H1 (cell line): ENCODE measurements around the gene THADA. TPM values are rescaled to one million over a fixed set of nuclear protein-coding genes. Genes with fewer than 3 reads are reported as not detected.

Experiments used
- ATF2 ChIP-seq: IDR thresholded peaks from 2 replicates; pipeline ENCODE4 v1.6.1; 2012; ENCODE audit warnings: low read length, inconsistent platforms
- CBX8 ChIP-seq: fragments of 300-800, 300-1000 bp; sonication (generic); IDR thresholded peaks from 2 replicates; pipeline ENCODE4 v1.7.1; 2016; ENCODE audit warnings: low read depth, low read length, borderline replicate concordance
- CHD7 ChIP-seq: fragments of 300-600 bp; sonication (generic); IDR thresholded peaks from 2 replicates; pipeline ENCODE4 v1.7.1; 2012; ENCODE audit warnings: low read length, moderate library complexity, mild to moderate bottlenecking, inconsistent platforms; ENCODE audit not compliant: insufficient replicate concordance
- EP300 ChIP-seq, 2 experiments: IDR thresholded peaks; 1 replicate in 1 of 2; 2 replicates in 1 of 2; pipeline ENCODE4 v1.6.1; 2011 to 2012; ENCODE audit warnings: low read depth in 2 of 2, low read length in 2 of 2, mild to moderate bottlenecking in 2 of 2, borderline replicate concordance in 1 of 2, inconsistent platforms in 1 of 2, moderate library complexity in 1 of 2
- GTF2F1 ChIP-seq: IDR thresholded peaks from 2 replicates; pipeline ENCODE4 v1.6.1; 2012; ENCODE audit warnings: low read depth, low read length, improper control_type of control experiment, borderline replicate concordance
- MAFK ChIP-seq: IDR thresholded peaks from 2 replicates; pipeline ENCODE4 v1.6.1; 2012; ENCODE audit warnings: low read depth, mild to moderate bottlenecking, improper control_type of control experiment, low read length
- POU5F1 ChIP-seq: IDR thresholded peaks from 2 replicates; pipeline ENCODE4 v1.6.1; 2011; ENCODE audit warnings: low read depth, mild to moderate bottlenecking, low read length, moderate library complexity
- SP2 ChIP-seq: IDR thresholded peaks from 2 replicates; pipeline ENCODE4 v1.6.1; 2012; ENCODE audit warnings: mild to moderate bottlenecking, low read length, inconsistent platforms
- TAF1 ChIP-seq: IDR thresholded peaks from 2 replicates; pipeline ENCODE4 v1.6.1; 2011; ENCODE audit warnings: mild to moderate bottlenecking, low read depth, low read length
- polyA plus RNA-seq, 7 experiments: library from polyadenylated mRNA; depleted of rRNA in 3 of 7; stranded (reverse) in 5 of 7; unstranded in 2 of 7; fragments of >200 nt in 5 of 7; fragments of 200-250 nt in 2 of 7; gene quantifications; 1 replicate in 5 of 7; 2 replicates in 1 of 7; 4 replicates in 1 of 7; pipeline versions ENCODE4 v1.2.1 to v1.2.3, GENCODE V29; 2011 to 2013; ENCODE audit warnings: missing spikeins in 2 of 7, mixed read lengths in 2 of 7
- total RNA-seq: library from RNA; stranded (reverse); fragmentation: NEBNext Ultra II Directional; extraction: Animal tissue kit (Norgen Biotek cat#: 25700); gene quantifications from 2 replicates; pipeline ENCODE4 v1.2.1, GENCODE V29; 2021
- TF ChIP-seq, protein P1 (sequence below): IDR thresholded peaks from 2 replicates; pipeline ENCODE4 v1.6.1; 2012; ENCODE audit warnings: inconsistent platforms

Gene THADA
- total and polyA plus RNA-seq, 2 of the 8 experiments (the other 6 are each of a cell fraction or from before 2014, with no cell fraction given), result 22.4 to 26.8 TPM

- TF ChIP-seq CHD7 (no peak), CBX8 (no peak), MAFK (no peak), SP2 (no peak), GTF2F1 (no peak), TAF1 (no peak), EP300 (IDR thresholded peaks at IDR 0.05; ENCODE audit: borderline replicate concordance in 1 of 2, low read depth in 2 of 2, low read length in 2 of 2) (no peak), ATF2 (no peak), POU5F1 (no peak)
- TF ChIP-seq, protein P1, sequence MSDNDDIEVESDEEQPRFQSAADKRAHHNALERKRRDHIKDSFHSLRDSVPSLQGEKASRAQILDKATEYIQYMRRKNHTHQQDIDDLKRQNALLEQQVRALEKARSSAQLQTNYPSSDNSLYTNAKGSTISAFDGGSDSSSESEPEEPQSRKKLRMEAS, result no peak
Observed at GRCh38 chr2:43520919-43521318, 74.9 kb downstream of the THADA start (continued).
